Ovary (tissue), 9 donors: ENCODE data around the gene TMSB10. TPM values are rescaled to one million over a fixed set of nuclear protein-coding genes. Genes with fewer than 3 reads are reported as not detected.

Experiments
- DNase-seq, 5 donors: peaks; one replicate each; pipeline ENCODE4 v3.0.0-alpha.2; 2019 to 2020
- H3K27ac ChIP-seq, 2 donors: fragments of 200-600 bp; one replicate each; pipeline versions ENCODE4 v1.5.1 to v1.8.0; 2019 to 2022
- H3K27me3 ChIP-seq: fragments of 200-600 bp; one replicate; pipeline ENCODE4 v1.8.0; 2022
- H3K36me3 ChIP-seq: fragments of 200-600 bp; sonication (generic); one replicate; pipeline ENCODE4 v1.5.1; 2019
- H3K4me1 ChIP-seq: one replicate; pipeline ENCODE4 v1.8.1; 2013; ENCODE audit warnings: mild to moderate bottlenecking, moderate library complexity; ENCODE audit not compliant: insufficient read depth
- H3K4me3 ChIP-seq: fragments of 200-600 bp; sonication (generic); one replicate; pipeline ENCODE4 v1.5.1; 2017
- H3K9me3 ChIP-seq, 2 donors: fragments of 200-600 bp in 1 of 2; sonication (generic) in 1 of 2; one replicate each; pipeline versions ENCODE4 v1.5.1 to v1.8.1; 2013 to 2019; ENCODE audit warnings: mild to moderate bottlenecking in 1 of 2, moderate library complexity in 1 of 2
- CTCF ChIP-seq, 3 donors: fragments of 450-650 bp in 2 of 3; fragments of 200-600 bp in 1 of 3; IDR thresholded peaks; one replicate each; pipeline versions ENCODE4 v1.5.1 to v1.8.0; 2016 to 2022; ENCODE audit warnings: antibody characterized with exemption in 3 of 3, mild to moderate bottlenecking in 1 of 3
- EP300 ChIP-seq: sonication (generic); formaldehyde crosslinking; IDR thresholded peaks from one replicate; pipeline ENCODE4 v1.6.1; 2017; ENCODE audit warnings: antibody characterized with exemption
- POLR2A ChIP-seq: fragments of 450-650 bp; IDR thresholded peaks from one replicate; pipeline ENCODE4 v1.6.1; 2017; ENCODE audit warnings: antibody characterized with exemption, mild to moderate bottlenecking, moderate library complexity
- WGBS, 3 donors: extraction: QIAGEN DNeasy Blood & Tissue Kit in 1 of 3; methylation state at CpG; one replicate each; pipeline versions ENCODE4 v1.1.5 to v1.1.7; 2013 to 2017; 5-methylcytosine and 5-hydroxymethylcytosine counted together
- intact Hi-C, 4 donors: fragments of 100-400 bp; cut with DNase I; formaldehyde crosslinking; loops; one replicate each; pipeline versions ENCODE4 v1.11.0 to v1.15.1; 2022 to 2023
- polyA plus RNA-seq, 2 donors: library from polyadenylated mRNA; stranded (reverse); fragments of 200-250 nt in 1 of 2; fragments of 350-450 nt in 1 of 2; fragmentation: Illumina TruSeq in 1 of 2; extraction: RNeasy Lipid Tissue Mini Kit (QIAGEN cat#74804) in 1 of 2; gene quantifications; one replicate each; pipeline ENCODE4 v1.2.3, GENCODE V29; 2013 to 2014
- total RNA-seq, 7 donors: library from RNA; depleted of rRNA in 2 of 7; stranded (reverse); fragments of >200 nt in 2 of 7; fragmentation: NEBNext Ultra II Directional in 3 of 7; extraction: Animal tissue kit (Norgen Biotek cat#: 25700) in 3 of 7; gene quantifications; one replicate each; pipeline versions ENCODE4 v1.1.0 to v1.2.4, GENCODE V29; 2016 to 2023
- donor health status: DM: no; HTN: no; CAD: no; lungs with moderate emphysema.
- donor health status: DM: no; HTN: no; CAD: no.
- donor health status: Bipolar disorder and iron deficiency.
- donor health status: DM: yes; HTN: yes; CAD: no.
- donor health status: DM: no; HTN: no; CAD: no.
- donor health status: DM: yes; HTN: yes; CAD: no.

TMSB10 gene
- total and polyA plus RNA-seq, 9 donors = 1,247 to 5,558 (median 2,639) TPM

- 87 to 92% (median 88%) methylated on average over 5 of the region's 5 CpGs for WGBS, 3 donors
- DNase-seq = no peak
- no peak overlapping the region for H3K27ac ChIP-seq
- no peaks in the 10 kb centered on the region for H3K27me3 ChIP-seq
- no peak for TF ChIP-seq POLR2A
- no peak for TF ChIP-seq CTCF (IDR thresholded peaks at IDR 0.05)
- TF ChIP-seq EP300 = no peak
- no peak overlapping the region for H3K4me3 ChIP-seq
- H3K9me3 ChIP-seq = no peaks in the 10 kb centered on the region
- intact Hi-C loops = no loop called here
- peaks cover 2% of the 10 kb centered on the region for H3K4me1 ChIP-seq
- H3K36me3 ChIP-seq = no peaks in the 10 kb centered on the region
These were observed 32.9 kb downstream of the TMSB10 start for GRCh38 chr2:84938194-84938879.

DNA sequence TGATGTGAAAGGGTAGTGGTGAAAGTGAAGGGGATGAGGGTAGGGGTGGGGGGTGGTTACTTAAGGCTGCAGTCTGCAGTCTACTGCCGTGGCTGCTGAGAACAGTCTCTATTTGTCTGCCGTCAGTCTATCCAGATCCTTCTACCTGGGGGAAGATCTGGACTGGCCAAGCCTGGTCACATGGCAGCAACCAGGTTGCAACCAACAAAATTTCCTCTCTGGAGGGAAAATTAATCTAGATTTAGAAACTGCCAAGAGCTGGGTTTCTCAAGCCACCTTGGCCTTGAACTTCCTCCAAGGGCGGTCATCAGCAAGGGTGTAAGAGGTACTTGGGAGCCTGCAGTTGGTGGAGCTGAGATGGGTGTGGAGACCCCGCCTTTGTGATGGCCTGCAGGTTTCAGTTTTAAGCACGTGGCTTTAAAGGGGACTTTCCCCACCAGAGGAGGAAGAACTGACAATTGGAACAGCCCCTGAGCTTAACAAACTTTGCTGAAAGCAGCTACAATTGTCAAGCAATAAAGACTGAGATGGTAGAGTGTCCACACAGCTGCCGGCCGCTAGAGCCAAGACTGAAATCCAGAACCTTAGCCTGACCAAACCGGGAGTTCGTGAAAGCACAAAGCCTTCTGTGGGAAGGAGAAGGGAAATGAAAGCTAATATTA lies 34.1 kb downstream of the TMSB10 start:
- TF ChIP-seq EP300 = no peak
- TF ChIP-seq CTCF (IDR thresholded peaks at IDR 0.05) = no peak
- peaks cover 2% of the 10 kb centered on the region for H3K4me1 ChIP-seq
- no peaks in the 10 kb centered on the region for H3K27me3 ChIP-seq
- intact Hi-C loops = no loop called here
- 52 to 68% (median 58%) methylated on average over 9 of the region's 9 CpGs for WGBS, 3 donors
- no peak overlapping the region for H3K27ac ChIP-seq
- no peak for DNase-seq
- no peak overlapping the region for H3K4me3 ChIP-seq
- H3K36me3 ChIP-seq = no peaks in the 10 kb centered on the region
- H3K9me3 ChIP-seq = no peaks in the 10 kb centered on the region

- no peaks in the 10 kb centered on the region for H3K9me3 ChIP-seq
- intact Hi-C loops = no loop called here
- no peaks in the 10 kb centered on the region for H3K27me3 ChIP-seq
- no peak for DNase-seq
- 71 to 79% (median 75%) methylated on average over 3 of the region's 3 CpGs for WGBS, 3 donors
- H3K4me1 ChIP-seq = peaks cover 2% of the 10 kb centered on the region
- no peak overlapping the region for H3K27ac ChIP-seq
- H3K4me3 ChIP-seq = no peak overlapping the region
- TF ChIP-seq POLR2A (no peak), CTCF (IDR thresholded peaks at IDR 0.05) (no peak), EP300 (no peak)
- no peaks in the 10 kb centered on the region for H3K36me3 ChIP-seq
These were observed 34.6 kb downstream of the TMSB10 start for GRCh38 chr2:84940088-84940470.

DNA sequence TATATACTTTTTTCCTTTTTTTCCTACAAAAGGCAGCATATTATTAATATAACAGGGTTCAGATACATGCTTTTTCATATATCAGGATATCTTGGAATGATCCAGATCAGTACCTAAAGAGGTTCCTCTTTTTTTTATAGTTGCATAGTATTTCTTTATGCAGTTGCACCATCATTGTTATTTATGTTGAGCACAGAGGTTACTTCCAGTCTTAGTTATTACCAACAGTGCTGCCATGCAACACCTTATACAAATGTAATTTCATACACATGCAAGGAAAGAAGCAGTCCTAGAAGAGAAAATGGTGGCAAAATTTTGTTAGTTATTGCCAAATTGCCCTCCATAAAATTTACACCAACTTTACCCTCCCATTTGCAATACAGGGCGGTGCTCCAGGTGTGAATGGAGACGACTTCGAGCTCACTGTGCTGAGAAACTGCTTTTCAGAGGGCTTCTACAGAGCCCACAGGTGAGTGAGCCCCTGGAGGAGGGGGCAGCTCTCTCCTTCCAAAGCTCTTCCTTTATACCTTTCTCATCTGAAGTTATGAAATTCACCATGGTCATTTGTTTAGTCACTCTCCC lies 35.5 kb downstream of the TMSB10 start:
- H3K27me3 ChIP-seq = no peaks in the 10 kb centered on the region
- WGBS, 3 donors = 76 to 89% (median 80%) methylated on average over 3 of the region's 3 CpGs
- intact Hi-C loops = no loop called here

More for the DNA sequence above, 35.5 kb downstream of the TMSB10 start:
- Histone ChIP-seq H3K27ac (no peak overlapping the region), H3K4me1 (peaks cover 2% of the 10 kb centered on the region), H3K9me3 (no peaks in the 10 kb centered on the region), H3K4me3 (no peak overlapping the region), H3K36me3 (no peaks in the 10 kb centered on the region)
- TF ChIP-seq CTCF (IDR thresholded peaks at IDR 0.05) (no peak), EP300 (no peak), POLR2A (no peak)
- no peak for DNase-seq
